OCI-LY3 (cell line): ENCODE results near the gene NKAIN2.

Experiments
- CTCF ChIP-seq: fragments of 200-600, 300-600 bp; sonication (generic); IDR thresholded peaks from 2 replicates; pipeline ENCODE4 v1.5.1; 2014; ENCODE audit warnings: antibody characterized with exemption, low read length, low read depth
- EZH2phosphoT487 ChIP-seq: fragments of 200-600 bp; shearing (Covaris generic); IDR thresholded peaks from 2 replicates; pipeline ENCODE4 v1.6.1; 2018; ENCODE audit warnings: antibody characterized with exemption, mixed run types, low read depth

- TF ChIP-seq CTCF (no peak), EZH2phosphoT487 (no peak)
Observed at GRCh38 chr6:123895346-123895745, 91.7 kb downstream of the NKAIN2 start.
